IMR-90 (cell line): ENCODE data around the gene MRC2. TPM values are rescaled to one million over a fixed set of nuclear protein-coding genes. Genes with fewer than 3 reads are reported as not detected.

Source experiments
- ATAC-seq: fragments of 200-7000 bp; cut with Tn5 transposase; 2 replicates; pipeline ENCODE4 v1.9.1; 2020; ENCODE audit warnings: low read depth, mild to moderate bottlenecking, moderate library complexity
- BruUV-seq: library from RNA; stranded (reverse); fragments of 400-500 nt; replicated peaks from 2 replicates; lab custom pipeline; 2021; lab: Mats Ljungman, UMichigan
- CTCF ChIA-PET: fragments of 300-600 bp; formaldehyde crosslinking; extraction: SDS; loops from one replicate; lab custom pipeline; 2021; ENCODE audit warnings: antibody characterized with exemption; lab: Yijun Ruan, JAX
- POLR2A ChIA-PET: fragments of 300-600 bp; sonication (Branson Sonifier 250); formaldehyde crosslinking; loops from one replicate; lab custom pipeline; 2022; ENCODE audit warnings: antibody characterized with exemption; ENCODE audit not compliant: unreplicated experiment; lab: Charles Lee
- DNase-seq: peaks from one replicate; pipeline ENCODE4 v3.0.0; 2013
- H2AFZ ChIP-seq: replicated peaks from 2 replicates; pipeline ENCODE3; 2013; ENCODE audit warnings: low read length, mild to moderate bottlenecking; ENCODE audit not compliant: poor library complexity
- H2AK5ac ChIP-seq: 2 replicates; pipeline ENCODE4 v1.6.1; 2013; ENCODE audit warnings: low read depth, low read length, inconsistent platforms
- H2AK9ac ChIP-seq: replicated peaks from 2 replicates; pipeline ENCODE3; 2013; ENCODE audit warnings: mild to moderate bottlenecking, low read depth, low read length, moderate library complexity; ENCODE audit not compliant: poor library complexity
- H2BK120ac ChIP-seq: 2 replicates; pipeline ENCODE4 v1.6.1; 2013; ENCODE audit warnings: low read depth, low read length, inconsistent platforms
- H2BK15ac ChIP-seq: 3 replicates; pipeline ENCODE4 v1.6.1; 2013; ENCODE audit warnings: low read depth, low read length, inconsistent platforms
- H2BK20ac ChIP-seq: 2 replicates; pipeline ENCODE4 v1.6.1; 2013; ENCODE audit warnings: low read depth, mild to moderate bottlenecking, inconsistent platforms, low read length, moderate library complexity
- H2BK5ac ChIP-seq: 2 replicates; pipeline ENCODE4 v1.6.1; 2013; ENCODE audit warnings: mild to moderate bottlenecking, low read depth, low read length, inconsistent platforms; ENCODE audit not compliant: poor library complexity, severe bottlenecking
- H3K14ac ChIP-seq: replicated peaks from 2 replicates; pipeline ENCODE4 v1.6.1; 2013; ENCODE audit warnings: low read depth, low read length, inconsistent platforms
- H3K18ac ChIP-seq: 2 replicates; pipeline ENCODE4 v1.6.1; 2013; ENCODE audit warnings: low read depth, low read length, control low read depth
- H3K23ac ChIP-seq: 2 replicates; pipeline ENCODE4 v1.6.1; 2013; ENCODE audit warnings: low read depth, low read length, inconsistent platforms
- H3K27ac ChIP-seq: 2 replicates; pipeline ENCODE4 v1.5.1; 2013; ENCODE audit warnings: mild to moderate bottlenecking, control low read depth, low read length; ENCODE audit not compliant: insufficient read depth
- H3K27me3 ChIP-seq: 2 replicates; pipeline ENCODE4 v1.6.1; 2013; ENCODE audit warnings: low read length; ENCODE audit not compliant: control insufficient read depth, insufficient read depth
- H3K36me3 ChIP-seq: 2 replicates; pipeline ENCODE4 v1.6.1; 2013; ENCODE audit warnings: low read length, mixed read lengths; ENCODE audit not compliant: control insufficient read depth, insufficient read depth
- H3K4ac ChIP-seq: 2 replicates; pipeline ENCODE4 v1.6.1; 2013; ENCODE audit warnings: low read depth, low read length, inconsistent platforms
- H3K4me1 ChIP-seq: 2 replicates; pipeline ENCODE4 v1.6.1; 2013; ENCODE audit warnings: low read length, mixed read lengths; ENCODE audit not compliant: control insufficient read depth, insufficient read depth
- H3K4me2 ChIP-seq: 2 replicates; pipeline ENCODE4 v1.6.1; 2013; ENCODE audit warnings: low read depth, mild to moderate bottlenecking, control low read depth, low read length, moderate library complexity
- H3K4me3 ChIP-seq: 2 replicates; pipeline ENCODE4 v1.5.1; 2013; ENCODE audit warnings: low read depth, mild to moderate bottlenecking, control low read depth, low read length, moderate library complexity; ENCODE audit not compliant: insufficient read depth
- H3K56ac ChIP-seq: 2 replicates; pipeline ENCODE4 v1.6.1; 2013; ENCODE audit warnings: low read length, inconsistent platforms; ENCODE audit not compliant: insufficient read depth; ENCODE audit errors: extremely low read depth
- H3K79me1 ChIP-seq, 2 experiments: 2 replicates each; pipeline ENCODE4 v1.6.1; 2013; ENCODE audit warnings: low read length in 2 of 2, inconsistent platforms in 1 of 2, low read depth in 1 of 2
- H3K9ac ChIP-seq: 2 replicates; pipeline ENCODE4 v1.6.1; 2013; ENCODE audit warnings: low read depth, low read length, control low read depth
- H3K9me1 ChIP-seq: 2 replicates; pipeline ENCODE4 v1.6.1; 2013; ENCODE audit warnings: low read length, inconsistent platforms; ENCODE audit not compliant: insufficient read depth
- H3K9me3 ChIP-seq: 2 replicates; pipeline ENCODE4 v1.6.1; 2013; ENCODE audit warnings: low read length; ENCODE audit not compliant: control insufficient read depth, insufficient read depth
- H4K20me1 ChIP-seq: 2 replicates; pipeline ENCODE4 v1.6.1; 2013; ENCODE audit warnings: low read length, inconsistent platforms; ENCODE audit not compliant: insufficient read depth
- H4K5ac ChIP-seq: 2 replicates; pipeline ENCODE4 v1.6.1; 2013; ENCODE audit warnings: mild to moderate bottlenecking, low read depth, low read length, control low read depth
- H4K8ac ChIP-seq, 2 experiments: 2 replicates each; pipeline ENCODE4 v1.6.1; 2013; ENCODE audit warnings: low read depth in 2 of 2, low read length in 2 of 2, control low read depth in 1 of 2, inconsistent platforms in 1 of 2
- H4K91ac ChIP-seq: 2 replicates; pipeline ENCODE4 v1.6.1; 2013; ENCODE audit warnings: low read depth, low read length, inconsistent platforms; ENCODE audit not compliant: insufficient read depth
- BHLHE40 ChIP-seq: fragments of 150-350 bp; IDR thresholded peaks from 2 replicates; pipeline ENCODE4 v1.6.1; 2016; ENCODE audit warnings: mild to moderate bottlenecking, low read depth, low read length
- MAFK ChIP-seq: IDR thresholded peaks from 2 replicates; pipeline ENCODE4 v1.6.1; 2012; ENCODE audit warnings: low read depth, low read length, improper control_type of control experiment
- POLR2A ChIP-seq: IDR thresholded peaks from 2 replicates; pipeline ENCODE4 v1.6.1; 2012; ENCODE audit warnings: mild to moderate bottlenecking, low read depth, low read length
- SMC3 ChIP-seq: fragments of 150-350 bp; IDR thresholded peaks from 2 replicates; pipeline ENCODE4 v1.6.1; 2016; ENCODE audit warnings: low read depth, mild to moderate bottlenecking, antibody characterized with exemption, low read length, moderate library complexity
- WGBS, 2 experiments: methylation state at CpG; one replicate each; pipeline versions ENCODE4 v1.1.5 to v1.1.7; 2013; ENCODE audit warnings: missing lambda C conversion rate in 2 of 2; ENCODE audit not compliant: insufficient read length in 1 of 2; ENCODE audit errors: extremely low coverage in 2 of 2; 5-methylcytosine and 5-hydroxymethylcytosine counted together
- dilution Hi-C: fragments of 300-500 bp; cut with HindIII; formaldehyde crosslinking; loops from one replicate; pipeline ENCODE4 v1.14.3; 2018; ENCODE audit warnings: low sequenced_read_pairs; ENCODE audit not compliant: unreplicated experiment
- in situ Hi-C: fragments of 300-500 bp; cut with MboI; formaldehyde crosslinking; loops from 3 replicates; pipeline ENCODE4 v1.14.3; 2019; ENCODE audit warnings: low sequenced_read_pairs, inconsistent platforms, mixed read lengths
- intact Hi-C: fragments of 100-400 bp; cut with micrococcal nuclease; formaldehyde crosslinking; loops from 2 replicates; pipeline ENCODE4 v1.10.0; 2022
- polyA plus RNA-seq, 3 experiments: library from polyadenylated mRNA; depleted of rRNA; stranded (reverse); fragments of >200 nt; gene quantifications; 2 replicates each; pipeline ENCODE4 v1.2.3, GENCODE V29; 2012; ENCODE audit warnings: low replicate concordance in 1 of 3
- total RNA-seq: library from RNA; depleted of rRNA; stranded (reverse); fragments of >200 nt; gene quantifications from 2 replicates; pipeline ENCODE4 v1.2.3, GENCODE V29; 2012

MRC2 gene
- total and polyA plus RNA-seq, 2 of the 4 experiments (the other 2 are of a cell fraction): 39.3 to 137 TPM

GRCh38 chr17:62661337-62661736 is 33.9 kb downstream of the MRC2 start:
- intact Hi-C loops (no loop called here), in situ Hi-C loops (no loop called here), dilution Hi-C loops (no loop called here)
- peaks cover 2% of the 10 kb centered on the region; the same call in 1 of the 2 replicates for H3K4me1 ChIP-seq
- H3K27me3 ChIP-seq: no peaks in the 10 kb centered on the region
- no peak overlapping the region for H2AFZ ChIP-seq
- no peaks in the 10 kb centered on the region; the same call in 1 of the 2 replicates for H3K9me3 ChIP-seq
- no peak overlapping the region for H3K4me2 ChIP-seq
- no peak overlapping the region for H2AK5ac ChIP-seq
- no peak overlapping the region for H4K91ac ChIP-seq
- H3K27ac ChIP-seq: no peak overlapping the region
- no TSS peak for BruUV-seq
- WGBS, 2 experiments: no CpG with 5 or more reads among the region's 1 CpG
- peaks cover 46 to 89% of the 10 kb centered on the region in 2 experiments for H3K79me1 ChIP-seq
- no peak overlapping the region for H3K23ac ChIP-seq
- ATAC-seq (no peak), DNase-seq (no peak)
- H3K56ac ChIP-seq: no peak overlapping the region
- H3K9ac ChIP-seq: no peak overlapping the region
- no peak overlapping the region for H4K8ac ChIP-seq
- H2AK9ac ChIP-seq: no peak overlapping the region
- no peak overlapping the region for H2BK15ac ChIP-seq
- peaks cover 24% of the 10 kb centered on the region for H3K9me1 ChIP-seq
- H2BK20ac ChIP-seq: no peak overlapping the region
- H4K5ac ChIP-seq: no peak overlapping the region
- H3K36me3 ChIP-seq: peaks cover 31% of the 10 kb centered on the region
- H3K4me3 ChIP-seq: no peak overlapping the region
- H2BK5ac ChIP-seq: no peak overlapping the region
- ChIA-PET POLR2A (interaction anchor here (0.6 kb wide), 1 partner anchor 9 kb away, joined by 7 read pairs; no protein-coding TSS in a partner anchor), CTCF (no interaction called here)
- TF ChIP-seq SMC3 (no peak), POLR2A (no peak), BHLHE40 (no peak), MAFK (no peak)
- H4K20me1 ChIP-seq: peaks cover 55% of the 10 kb centered on the region
- H3K14ac ChIP-seq: no peak overlapping the region
- H3K18ac ChIP-seq: no peak overlapping the region
- H3K4ac ChIP-seq: no peak overlapping the region
- no peak overlapping the region for H2BK120ac ChIP-seq
